Left renal cortex interstitium (tissue), 4 donors: ENCODE data around the gene SALL4. TPM values are rescaled to one million over a fixed set of nuclear protein-coding genes. Genes with fewer than 3 reads are reported as not detected.
"Not testable (repeated sequence)": the region's sequence is repeated elsewhere in the genome, so short reads cannot be mapped to it uniquely, and the experiment has no call there.

ENCODE experiments used
- DNase-seq, 4 donors: peaks; one replicate each; pipeline ENCODE4 v3.0.0-alpha.2; 2013; ENCODE audit warnings: low read depth in 4 of 4, low spot score in 2 of 4, missing footprints in 1 of 4
- polyA plus RNA-seq, 4 donors: library from polyadenylated mRNA; unstranded; fragments of 120-200 nt; gene quantifications; one replicate each; pipeline ENCODE4 v1.2.1, GENCODE V29; 2013; ENCODE audit not compliant: insufficient read length in 4 of 4

SALL4 gene
- polyA plus RNA-seq, 4 donors: 4.0 to 12.9 (median 8.0) TPM

DNA sequence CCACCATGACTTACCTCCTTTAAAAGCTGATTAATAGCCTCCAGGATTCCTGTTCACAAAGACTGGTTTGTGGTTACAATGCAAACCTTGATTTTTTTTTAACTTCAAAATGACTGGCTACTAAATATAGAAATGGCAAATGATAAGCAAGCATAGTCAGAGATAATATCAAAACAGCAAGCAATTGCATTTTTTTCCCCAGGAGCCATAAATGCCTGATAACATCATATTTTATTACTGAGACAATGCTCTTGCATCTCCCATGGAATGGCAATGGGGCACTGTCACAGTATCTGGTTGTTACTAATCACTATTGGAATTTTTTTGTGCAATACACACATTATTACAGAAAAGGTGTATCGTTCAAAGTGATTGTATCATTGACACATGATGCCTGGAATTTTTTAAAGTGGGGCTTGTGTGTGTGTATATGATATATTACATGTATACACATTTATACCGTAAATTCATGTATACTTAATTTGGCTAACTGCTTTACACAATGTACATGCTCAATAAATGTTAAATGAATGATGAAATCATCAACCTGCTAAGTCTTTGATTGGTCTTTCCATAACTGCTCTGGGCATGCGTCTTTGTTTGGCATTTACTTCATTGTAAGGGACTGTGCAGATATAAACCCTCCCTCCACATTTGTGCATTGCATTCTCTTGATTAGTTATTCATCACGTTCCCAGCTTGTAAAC lies 980 bp upstream of the SALL4 start:
- DNase-seq: no peak

- no peak for DNase-seq
Measured at GRCh38 chr20:51801823-51802123, 548 bp downstream of the SALL4 start.

DNA sequence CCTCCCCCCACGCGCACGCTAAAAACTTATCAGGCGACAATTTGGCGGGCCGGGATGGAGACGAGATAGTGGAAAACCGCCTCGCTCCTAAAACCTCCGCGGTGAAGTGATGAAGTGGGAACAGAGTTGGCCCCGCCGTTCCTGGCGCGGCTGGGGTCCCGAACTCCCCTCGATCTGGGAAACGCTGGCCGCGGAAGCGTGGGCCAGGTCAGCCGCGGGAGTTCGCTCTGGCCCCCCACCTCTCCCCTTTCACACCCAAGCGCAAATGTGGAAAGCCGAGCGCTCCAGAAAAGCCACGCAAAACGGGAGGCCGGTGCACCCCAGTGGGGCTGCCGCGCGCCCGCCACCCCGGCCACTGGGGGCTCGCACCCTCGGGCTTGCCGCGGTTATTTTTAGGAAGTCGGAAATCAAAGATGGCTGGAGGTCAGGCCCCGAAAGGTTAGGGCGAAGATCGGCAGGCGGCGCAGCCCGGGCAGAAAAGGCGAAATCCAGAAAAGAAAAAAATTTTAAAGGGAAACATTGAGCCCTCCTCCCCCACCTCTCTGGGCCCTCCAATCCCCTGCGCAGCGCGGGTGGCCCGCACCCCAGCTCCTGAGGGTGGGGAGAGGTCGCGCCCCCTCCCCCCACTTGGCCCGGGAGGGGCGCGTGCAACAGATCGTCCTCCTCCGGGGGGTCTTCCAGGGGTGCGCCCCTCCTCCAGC lies 1.0 kb downstream of the SALL4 start:
- DNase-seq: peak in 1 of 4 donors; percentile 35

- peak in 1 of 4 donors; percentile 21 for DNase-seq
Measured at GRCh38 chr20:51800872-51801121, 1.5 kb downstream of the SALL4 start.

DNA sequence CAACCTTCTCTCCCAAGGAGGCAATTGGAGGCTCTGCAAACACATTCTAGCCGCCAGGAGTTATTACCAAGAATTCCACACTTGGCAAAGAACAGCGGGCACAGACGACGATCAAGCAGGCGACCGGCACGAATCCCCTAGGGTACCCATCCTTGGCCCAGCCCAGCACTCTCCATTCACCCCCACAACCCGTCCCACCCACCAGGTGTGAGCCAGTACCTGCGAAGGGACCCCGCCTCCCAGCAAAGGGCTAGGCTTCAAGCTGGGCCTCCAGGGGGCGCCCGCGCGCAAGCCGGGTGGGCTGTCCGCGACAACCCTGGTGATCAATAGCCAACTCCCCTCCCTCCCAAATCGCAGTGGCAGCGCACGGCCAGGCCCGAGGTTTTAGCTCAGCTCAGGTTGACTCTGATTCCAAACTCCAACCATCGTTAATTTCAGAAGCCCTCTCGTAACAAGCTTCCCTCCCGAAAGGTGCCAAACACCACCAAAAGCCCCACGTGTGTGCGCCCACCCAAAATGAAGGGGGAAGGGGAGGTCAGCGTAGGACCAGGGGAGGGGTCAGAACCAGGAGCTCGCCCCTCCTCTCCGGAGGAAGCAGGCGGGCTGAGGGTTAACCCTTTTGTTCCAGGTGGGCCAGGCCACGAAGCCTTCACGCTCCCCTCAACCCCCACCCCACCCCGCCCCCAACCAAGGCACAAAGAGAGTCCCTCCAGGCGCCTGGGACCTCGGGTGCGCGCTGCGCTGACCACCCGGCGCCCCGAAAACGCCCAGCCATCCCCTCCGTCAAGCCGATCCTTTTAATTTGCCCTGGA lies 2.1 kb downstream of the SALL4 start:
- peak in 2 of 4 donors; percentile 75 to 78 for DNase-seq

- DNase-seq: no peak
Measured at GRCh38 chr20:51799401-51799860, 2.9 kb downstream of the SALL4 start.

DNA sequence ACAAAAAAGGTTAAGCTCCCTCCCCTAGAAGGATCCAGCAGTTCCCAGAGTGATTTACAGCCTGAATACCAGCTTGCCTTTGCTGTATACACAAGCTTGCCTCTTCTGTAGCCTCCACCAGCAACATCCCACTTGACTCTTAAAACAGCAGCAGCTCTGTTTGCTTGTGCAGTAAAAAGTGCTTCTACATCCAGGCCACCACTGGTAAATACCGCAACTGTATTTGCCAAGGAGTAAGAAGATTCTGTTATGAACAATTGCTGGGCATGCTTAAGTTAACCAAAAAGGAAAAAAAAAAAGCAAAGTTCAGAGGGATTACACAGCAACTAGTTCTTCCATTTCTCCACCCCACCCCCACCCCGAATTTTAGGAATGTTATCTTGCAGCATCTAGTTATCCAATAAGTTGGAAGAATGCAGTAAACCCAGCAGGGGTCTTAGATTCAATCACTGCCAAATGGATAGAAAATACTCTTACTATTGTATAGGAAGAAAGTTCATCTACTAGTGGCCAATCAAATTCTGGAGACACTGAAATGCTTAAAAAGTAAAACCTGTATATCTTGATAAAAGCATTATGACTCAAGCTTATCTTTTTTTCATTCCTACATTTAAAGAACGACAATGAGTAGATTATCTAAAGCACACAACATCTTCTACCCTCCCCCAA lies 4.8 kb downstream of the SALL4 start:
- no peak for DNase-seq

- DNase-seq: no peak
Measured at GRCh38 chr20:51796340-51796739, 6.0 kb downstream of the SALL4 start.

- no peak for DNase-seq
Measured at GRCh38 chr20:51792960-51793359, 9.4 kb downstream of the SALL4 start.

DNA sequence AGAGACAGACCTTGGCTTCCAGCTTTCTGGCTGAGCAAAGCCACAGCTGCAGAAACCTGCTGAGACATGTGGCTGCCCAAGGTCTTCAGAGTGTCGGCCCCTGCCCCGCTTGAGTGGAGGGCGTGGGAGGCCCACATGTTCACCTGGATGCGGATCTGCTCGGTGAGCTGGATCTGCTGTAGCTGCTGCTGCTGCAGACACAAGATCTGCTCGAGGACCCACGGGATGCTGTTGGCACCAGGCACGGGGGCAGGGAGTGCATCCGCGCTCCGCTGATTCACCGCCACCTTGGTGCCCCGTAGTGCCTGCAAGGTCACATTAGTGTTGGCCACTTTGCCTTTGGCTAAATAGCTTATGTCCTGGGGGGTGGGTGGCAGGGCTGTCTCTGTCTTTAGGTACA lies 10.7 kb downstream of the SALL4 start:
- DNase-seq: no peak

DNA sequence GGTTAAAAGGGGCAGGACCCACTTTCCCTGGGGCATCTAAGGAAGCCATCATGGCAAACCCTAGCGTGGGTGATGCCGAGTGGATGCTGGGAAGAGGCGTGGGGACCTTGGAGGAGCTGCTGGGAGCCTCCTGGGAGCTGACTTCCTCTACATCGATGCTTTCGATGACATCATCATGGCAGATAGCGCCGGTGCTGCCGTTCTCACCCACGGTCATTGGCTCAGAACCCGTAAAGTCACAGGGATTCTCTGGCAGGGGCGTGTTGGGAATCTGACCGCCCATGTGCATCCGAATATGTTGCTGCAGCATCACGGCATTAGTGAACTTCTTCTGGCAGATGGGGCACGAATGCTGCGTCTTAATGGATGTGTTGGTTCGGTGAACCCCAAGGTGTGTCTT lies 12.1 kb downstream of the SALL4 start:
- no peak for DNase-seq

DNA sequence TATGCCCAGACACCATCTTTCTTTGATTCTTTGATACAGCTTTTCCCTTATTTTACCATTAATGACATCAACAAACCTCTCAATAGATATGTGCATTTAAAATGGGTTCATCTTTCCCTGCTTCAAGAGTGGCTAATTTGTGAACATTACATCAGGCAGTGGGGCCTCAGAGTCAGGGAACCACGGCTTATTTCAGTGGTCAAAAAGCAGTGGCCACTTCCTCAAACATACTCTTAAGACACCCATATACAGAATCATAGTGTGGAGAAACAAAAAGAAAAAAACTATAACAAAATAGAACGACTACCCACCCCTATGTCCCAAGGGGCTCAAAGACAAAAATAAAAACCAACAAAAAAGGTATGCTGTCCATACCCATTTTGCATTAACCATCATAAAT lies 12.9 kb downstream of the SALL4 start:
- no peak for DNase-seq

- no peak for DNase-seq
Measured at GRCh38 chr20:51788822-51789221, 13.5 kb downstream of the SALL4 start.

- DNase-seq: no peak
Measured at GRCh38 chr20:51784299-51784698, 18.0 kb downstream of the SALL4 start.

DNA sequence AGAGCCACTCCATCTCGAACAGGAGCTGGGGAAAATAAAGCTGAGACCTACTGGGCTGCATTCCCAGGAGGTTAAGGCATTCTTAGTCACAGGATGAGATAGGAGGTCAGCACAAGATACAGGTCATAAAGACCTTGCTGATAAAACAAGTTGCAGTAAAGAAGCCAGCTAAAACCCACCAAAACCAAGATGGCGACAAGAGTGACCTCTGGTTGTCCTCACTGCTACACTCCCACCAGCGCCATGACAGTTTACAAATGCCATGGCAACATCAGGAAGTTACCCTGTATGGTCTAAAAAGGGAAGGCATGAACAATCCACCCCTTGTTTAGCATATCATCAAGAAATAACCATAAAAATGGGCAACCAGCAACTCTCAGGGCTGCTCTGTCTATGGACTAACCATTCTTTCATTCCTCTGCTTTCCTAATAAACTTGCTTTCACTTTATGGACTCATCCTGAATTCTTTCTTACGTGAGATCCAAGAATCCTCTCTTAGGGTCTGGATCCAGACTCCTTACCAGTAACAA lies 24.0 kb downstream of the SALL4 start:
- not testable (repeated sequence) for DNase-seq

GRCh38 chr20:51775241-51775640 lies 27.1 kb downstream of the SALL4 start:
- DNase-seq: no peak

GRCh38 chr20:51772236-51772635 lies 30.1 kb downstream of the SALL4 start:
- DNase-seq: no peak

- no peak for DNase-seq
Measured at GRCh38 chr20:51769976-51770615, 32.2 kb downstream of the SALL4 start.

DNA sequence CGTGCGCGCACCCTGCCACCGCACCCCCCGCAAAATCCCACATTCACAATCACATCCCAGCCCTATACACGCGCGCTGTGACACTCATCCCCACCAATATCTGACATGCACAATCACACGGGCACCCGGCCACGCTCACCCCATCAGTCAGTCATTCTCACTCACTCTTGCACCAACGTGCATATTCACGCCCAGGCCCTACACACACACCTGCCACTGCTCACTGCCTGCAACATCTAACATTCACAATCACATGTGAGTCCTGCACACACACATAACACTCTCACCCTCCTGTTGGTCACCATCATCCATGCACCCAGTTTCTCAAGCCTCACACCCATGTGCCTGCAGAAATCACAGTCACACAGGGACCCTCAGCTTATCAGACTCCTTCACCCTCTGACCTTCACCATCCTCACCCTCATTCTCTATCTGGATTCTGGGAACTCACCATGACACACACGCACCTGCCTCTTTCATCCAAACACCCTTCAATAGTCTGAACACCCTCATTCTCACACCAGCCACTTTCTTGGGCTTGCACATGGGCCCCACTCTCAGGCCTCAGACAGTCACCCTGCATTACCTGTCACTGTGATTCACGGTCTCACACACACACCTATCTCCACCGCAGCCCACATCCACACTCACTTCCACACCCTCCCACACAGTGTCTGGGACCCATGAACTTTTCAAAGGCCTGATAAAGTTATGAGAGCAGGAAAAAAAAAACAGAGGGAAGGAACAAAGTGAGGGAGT lies 33.4 kb downstream of the SALL4 start:
- DNase-seq: no peak
